ENCODE results near the gene TSHB.

- TF ChIP-seq, protein P1, sequence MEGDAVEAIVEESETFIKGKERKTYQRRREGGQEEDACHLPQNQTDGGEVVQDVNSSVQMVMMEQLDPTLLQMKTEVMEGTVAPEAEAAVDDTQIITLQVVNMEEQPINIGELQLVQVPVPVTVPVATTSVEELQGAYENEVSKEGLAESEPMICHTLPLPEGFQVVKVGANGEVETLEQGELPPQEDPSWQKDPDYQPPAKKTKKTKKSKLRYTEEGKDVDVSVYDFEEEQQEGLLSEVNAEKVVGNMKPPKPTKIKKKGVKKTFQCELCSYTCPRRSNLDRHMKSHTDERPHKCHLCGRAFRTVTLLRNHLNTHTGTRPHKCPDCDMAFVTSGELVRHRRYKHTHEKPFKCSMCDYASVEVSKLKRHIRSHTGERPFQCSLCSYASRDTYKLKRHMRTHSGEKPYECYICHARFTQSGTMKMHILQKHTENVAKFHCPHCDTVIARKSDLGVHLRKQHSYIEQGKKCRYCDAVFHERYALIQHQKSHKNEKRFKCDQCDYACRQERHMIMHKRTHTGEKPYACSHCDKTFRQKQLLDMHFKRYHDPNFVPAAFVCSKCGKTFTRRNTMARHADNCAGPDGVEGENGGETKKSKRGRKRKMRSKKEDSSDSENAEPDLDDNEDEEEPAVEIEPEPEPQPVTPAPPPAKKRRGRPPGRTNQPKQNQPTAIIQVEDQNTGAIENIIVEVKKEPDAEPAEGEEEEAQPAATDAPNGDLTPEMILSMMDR (IDR thresholded peaks at IDR 0.05) = no peak
- no peak for TF ChIP-seq POLR2A (IDR thresholded peaks at IDR 0.05)
- TF ChIP-seq POLR2AphosphoS5 (IDR thresholded peaks at IDR 0.05) = no peak
Measured at GRCh38 chr1:115006191-115006590, 23.4 kb upstream of the TSHB start.
